Testis (tissue), 3 donors: ENCODE data around the gene SEC14L5. TPM values are rescaled to one million over a fixed set of nuclear protein-coding genes. Genes with fewer than 3 reads are reported as not detected.
A peak's percentile ranks its signal among the peaks of the same experiment; 100 is the strongest.

Source experiments
- DNase-seq: peaks from one replicate; pipeline ENCODE4 v3.0.0-alpha.2; 2019
- H3K27ac ChIP-seq, 2 donors: fragments of 200-600 bp; sonication (generic); one replicate each; pipeline ENCODE4 v1.5.1; 2019
- H3K27me3 ChIP-seq: fragments of 200-600 bp; sonication (generic); one replicate; pipeline ENCODE4 v1.5.1; 2019
- H3K36me3 ChIP-seq: fragments of 200-600 bp; sonication (generic); one replicate; pipeline ENCODE4 v1.5.1; 2017; ENCODE audit warnings: low read depth; ENCODE audit errors: missing control alignments
- H3K4me1 ChIP-seq: fragments of 200-600 bp; sonication (generic); one replicate; pipeline ENCODE4 v1.5.1; 2019
- H3K4me3 ChIP-seq, 2 donors: fragments of 200-600 bp; sonication (generic); one replicate each; pipeline ENCODE4 v1.5.1; 2017 to 2019
- H3K9me3 ChIP-seq: fragments of 200-600 bp; sonication (generic); one replicate; pipeline ENCODE4 v1.5.1; 2017
- CTCF ChIP-seq, 3 experiments: fragments of 450-650 bp in 2 of 3; fragments of 200-600 bp in 1 of 3; sonication (generic) in 1 of 3; IDR thresholded peaks; one replicate each; pipeline ENCODE4 v1.5.1; 2016 to 2019; ENCODE audit warnings: antibody characterized with exemption in 3 of 3, mild to moderate bottlenecking in 2 of 3, moderate library complexity in 1 of 3
- POLR2A ChIP-seq: fragments of 450-650 bp; IDR thresholded peaks from one replicate; pipeline ENCODE4 v1.6.1; 2017; ENCODE audit warnings: antibody characterized with exemption, mild to moderate bottlenecking, moderate library complexity
- WGBS, 2 donors: methylation state at CpG; one replicate each; pipeline ENCODE4 v1.1.5; 2018; 5-methylcytosine and 5-hydroxymethylcytosine counted together
- intact Hi-C: fragments of 100-400 bp; cut with DNase I; formaldehyde crosslinking; loops from one replicate; pipeline ENCODE4 v1.15.1; 2023; ENCODE audit warnings: low total_unique reads
- polyA plus RNA-seq: library from polyadenylated mRNA; stranded (reverse); fragments of 350-450 nt; fragmentation: Illumina TruSeq; extraction: RNeasy Lipid Tissue Mini Kit (QIAGEN cat#74804); gene quantifications from one replicate; pipeline ENCODE4 v1.2.3, GENCODE V29; 2014; ENCODE audit warnings: low read depth, low replicate concordance; ENCODE audit not compliant: insufficient read depth
- total RNA-seq, 2 donors: library from RNA; depleted of rRNA; stranded (reverse); fragments of >200 nt; gene quantifications; one replicate each; pipeline ENCODE4 v1.2.3, GENCODE V29; 2016

The SEC14L5 gene
- total and polyA plus RNA-seq, 3 donors from 2014 or later: 0.73 to 2.9 (median 1.2) TPM

- intact Hi-C loops: no loop called here
- Histone ChIP-seq H3K27me3 (no peaks in the 10 kb centered on the region), H3K9me3 (no peaks in the 10 kb centered on the region), H3K4me1 (peaks cover 22% of the 10 kb centered on the region), H3K4me3 (no peak overlapping the region), H3K27ac (peak overlapping the region; percentile 7 to 55), H3K36me3 (no peaks in the 10 kb centered on the region)
- no peak for TF ChIP-seq POLR2A
- TF ChIP-seq CTCF (IDR thresholded peaks at IDR 0.05): no peak
- peak; percentile 67 for DNase-seq
- 48 to 54% methylated on average over 16 to 20 of the region's 20 CpGs for WGBS, 2 donors
Measured at GRCh38 chr16:4944333-4945281, 13.5 kb upstream of the SEC14L5 start.

GRCh38 chr16:4945560-4946502 is 12.3 kb upstream of the SEC14L5 start:
- Histone ChIP-seq H3K36me3 (no peaks in the 10 kb centered on the region), H3K4me3 (no peak overlapping the region), H3K4me1 (peaks cover 22% of the 10 kb centered on the region), H3K9me3 (no peaks in the 10 kb centered on the region), H3K27me3 (no peaks in the 10 kb centered on the region), H3K27ac (no peak overlapping the region)
- TF ChIP-seq POLR2A (no peak), CTCF (IDR thresholded peaks at IDR 0.05) (no peak)
- DNase-seq: no peak
- WGBS, 2 donors: 81% methylated on average over 9 to 11 of the region's 11 CpGs
- intact Hi-C loops: no loop called here

GRCh38 chr16:4946917-4947316 is 11.2 kb upstream of the SEC14L5 start:
- intact Hi-C loops: no loop called here

More at GRCh38 chr16:4946917-4947316, 11.2 kb upstream of the SEC14L5 start:
- Histone ChIP-seq H3K27ac (no peak overlapping the region), H3K9me3 (no peaks in the 10 kb centered on the region), H3K36me3 (no peaks in the 10 kb centered on the region), H3K4me3 (no peak overlapping the region), H3K4me1 (peaks cover 22% of the 10 kb centered on the region), H3K27me3 (no peaks in the 10 kb centered on the region)
- no peak for DNase-seq
- TF ChIP-seq CTCF (IDR thresholded peaks at IDR 0.05): no peak
- TF ChIP-seq POLR2A: no peak
